ENCODE measurements around the gene ARMS2.

The ARMS2 gene

DNA sequence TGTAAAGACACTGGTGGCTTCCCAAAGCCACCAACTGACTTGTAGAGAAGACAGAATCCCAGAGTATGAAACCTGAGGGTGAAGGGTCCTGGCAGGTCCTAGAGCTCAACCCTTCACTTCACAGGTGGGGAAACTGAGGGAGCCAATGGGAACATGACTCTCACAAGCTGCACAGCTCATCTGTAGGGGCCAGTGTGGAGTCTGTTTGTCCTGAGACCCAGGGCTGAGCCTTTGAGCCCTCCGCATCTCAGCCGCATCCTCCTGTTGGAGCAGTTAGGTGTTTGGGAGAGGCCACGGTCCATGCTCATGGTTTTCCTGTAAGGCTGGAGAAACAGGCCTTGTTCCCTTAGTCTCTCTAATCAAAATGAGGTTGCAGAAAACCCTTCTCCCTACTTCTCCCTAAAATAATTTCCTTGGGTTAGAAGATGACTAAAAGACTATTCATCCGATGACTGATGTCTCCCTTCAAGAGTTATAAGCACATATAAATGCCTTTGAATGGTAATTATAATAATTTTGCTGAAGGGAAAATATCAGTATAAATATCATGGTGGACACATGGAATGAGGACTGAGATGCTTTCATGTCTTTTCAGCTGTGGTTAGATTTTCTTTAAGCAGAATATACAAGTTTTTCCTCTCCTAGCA lies 17.2 kb downstream of the ARMS2 start:
- no peak for DNase-seq (ENCODE audit: low spot score)

DNA sequence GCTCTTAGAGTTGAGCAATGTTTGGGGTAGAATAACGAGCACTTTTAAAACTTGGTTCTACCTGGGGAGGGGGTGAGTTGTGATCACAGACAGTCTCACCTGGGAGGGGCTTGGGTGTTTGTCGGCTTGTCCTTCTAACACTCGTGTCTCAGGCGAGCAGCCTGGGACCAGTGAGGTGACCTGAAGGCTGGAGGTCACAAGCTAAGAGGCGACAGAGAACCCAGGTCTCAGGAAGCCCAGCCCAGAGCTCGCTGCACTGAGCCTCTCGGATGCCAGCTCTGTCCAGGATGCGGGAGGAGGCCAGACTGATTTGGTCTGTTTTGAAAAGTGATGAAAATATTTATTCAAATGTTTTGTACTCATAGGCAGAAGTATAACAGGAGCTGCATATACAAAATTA lies 18.7 kb downstream of the ARMS2 start:
- no peak for DNase-seq (ENCODE audit: low spot score)

DNA sequence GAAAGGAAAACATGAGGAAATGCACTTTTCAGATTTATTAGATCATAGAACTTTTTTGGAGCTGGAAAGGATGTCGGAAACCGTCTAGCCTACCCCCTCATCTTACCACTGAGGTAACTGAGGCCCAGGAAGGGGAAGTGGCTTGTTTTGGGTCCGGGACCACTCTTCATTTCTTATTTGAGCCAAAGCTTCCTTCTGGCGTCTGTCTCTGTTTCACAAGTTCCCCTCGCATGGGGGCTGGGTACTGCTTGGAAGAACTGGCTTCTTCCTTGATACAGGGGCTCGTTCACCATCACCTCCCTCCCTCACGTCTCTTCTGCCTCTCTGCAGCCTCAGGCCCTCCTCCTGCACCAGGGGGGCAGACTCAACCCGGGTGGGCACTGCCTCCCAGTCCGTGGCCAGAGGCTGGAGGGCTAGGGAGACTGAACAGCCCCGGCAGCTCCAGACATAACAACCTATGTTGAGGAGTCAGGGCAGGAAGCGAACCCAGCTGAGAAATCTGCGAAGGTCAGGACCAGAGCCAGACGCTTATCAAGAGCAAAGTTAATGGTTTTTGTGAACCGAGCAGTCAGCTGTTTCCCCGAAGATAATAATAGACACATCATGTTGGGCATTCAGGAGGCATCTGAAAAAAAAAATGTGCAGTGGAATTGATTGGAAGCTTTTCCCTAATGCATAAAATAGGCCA lies 19.8 kb downstream of the ARMS2 start:
- DNase-seq (ENCODE audit: low spot score): no peak

DNA sequence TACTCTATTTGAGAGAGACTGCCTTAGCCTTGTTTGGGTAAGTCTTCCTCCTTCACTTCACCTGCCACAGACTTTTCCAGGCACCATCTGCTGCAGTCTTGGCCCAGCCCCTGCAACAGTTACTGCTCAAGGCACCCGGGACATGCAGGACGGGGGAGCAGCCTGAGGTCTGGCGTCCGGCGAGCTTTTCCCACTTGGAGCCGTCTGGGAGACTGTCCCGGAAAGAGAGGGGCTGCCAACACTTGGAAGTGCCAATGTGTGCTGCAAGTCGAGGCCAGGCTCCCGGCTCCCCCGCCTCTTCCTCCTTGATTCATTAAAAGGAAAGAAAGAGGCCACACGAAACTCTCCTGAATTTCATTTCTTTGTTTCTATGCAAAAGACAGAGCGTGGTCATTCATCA lies 20.6 kb downstream of the ARMS2 start:
- DNase-seq (ENCODE audit: low spot score): no peak

DNA sequence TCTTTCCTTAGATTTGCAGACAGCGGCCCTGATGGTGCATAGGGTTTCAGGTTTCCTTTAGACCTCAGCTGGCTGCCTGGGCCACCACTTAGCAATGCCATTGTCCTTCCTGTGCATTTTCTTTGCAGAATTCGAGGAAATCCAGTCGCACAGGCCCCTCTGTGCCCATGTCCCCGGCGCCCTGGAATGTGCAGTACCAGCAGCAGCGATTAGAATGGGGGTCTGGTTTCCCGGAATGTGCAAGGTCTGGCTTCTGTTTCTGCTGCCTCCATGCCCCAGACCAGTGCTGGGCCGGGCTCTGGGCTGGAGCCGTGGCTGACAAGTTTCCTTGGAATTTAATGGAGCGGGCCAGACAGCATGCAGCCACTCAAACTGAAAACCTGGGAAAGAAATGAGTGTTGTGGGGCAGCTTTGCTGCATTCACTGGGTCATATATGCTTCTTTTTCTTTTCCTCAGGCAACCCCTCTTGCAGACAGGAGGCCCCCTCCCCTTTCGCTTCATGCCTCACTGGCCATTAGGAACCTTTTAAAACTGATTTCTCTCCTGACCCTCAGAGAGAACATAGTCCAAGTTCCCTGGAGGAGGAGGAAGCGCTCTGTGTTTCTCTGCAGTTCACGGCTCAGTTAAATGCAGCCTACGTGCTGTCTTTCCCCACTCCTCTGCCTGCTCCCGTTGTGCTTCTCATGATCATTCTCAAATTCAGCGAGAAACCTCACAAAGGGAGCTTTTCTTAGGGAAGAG lies 21.3 kb downstream of the ARMS2 start:
- DNase-seq (ENCODE audit: low spot score): no peak

DNA sequence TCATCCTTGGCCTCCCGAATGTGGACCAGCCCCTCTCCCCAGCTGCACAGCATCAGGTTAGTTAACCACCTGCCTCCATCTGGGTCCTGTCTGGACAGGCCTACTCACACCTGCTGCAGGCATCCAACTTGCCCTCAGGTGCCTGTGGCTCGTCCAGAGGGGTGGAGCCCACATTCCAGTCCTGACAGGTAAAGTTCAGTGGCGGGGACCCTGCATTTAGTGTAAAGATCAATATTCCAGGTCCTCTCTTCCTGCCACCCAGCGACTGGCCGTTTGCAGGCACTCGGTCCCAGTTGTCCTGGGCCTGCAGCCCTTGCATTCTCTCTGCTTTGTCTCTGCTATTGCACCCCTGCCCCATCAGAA lies 21.9 kb downstream of the ARMS2 start:
- no peak for DNase-seq (ENCODE audit: low spot score)

DNA sequence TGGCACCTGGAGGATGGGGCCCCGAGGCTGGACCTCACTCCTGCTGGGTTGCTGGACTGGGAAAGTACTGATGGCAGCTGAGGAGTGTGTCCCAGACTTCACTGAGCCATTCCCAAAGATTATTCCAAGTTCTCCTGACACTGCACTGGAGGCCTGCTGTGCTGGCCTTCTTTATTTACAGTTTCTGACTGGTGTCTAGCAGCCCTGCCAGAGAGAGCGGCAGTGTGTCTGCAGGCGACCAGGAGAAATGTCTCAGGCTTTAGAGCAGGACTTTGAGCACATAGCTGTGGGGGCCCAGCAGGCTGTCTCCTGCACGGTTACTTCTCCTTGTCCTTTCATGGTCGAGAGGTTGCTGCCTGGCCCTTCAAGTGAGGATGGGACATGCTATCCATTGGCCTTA lies 23.0 kb downstream of the ARMS2 start:
- DNase-seq (ENCODE audit: low spot score): no peak

DNA sequence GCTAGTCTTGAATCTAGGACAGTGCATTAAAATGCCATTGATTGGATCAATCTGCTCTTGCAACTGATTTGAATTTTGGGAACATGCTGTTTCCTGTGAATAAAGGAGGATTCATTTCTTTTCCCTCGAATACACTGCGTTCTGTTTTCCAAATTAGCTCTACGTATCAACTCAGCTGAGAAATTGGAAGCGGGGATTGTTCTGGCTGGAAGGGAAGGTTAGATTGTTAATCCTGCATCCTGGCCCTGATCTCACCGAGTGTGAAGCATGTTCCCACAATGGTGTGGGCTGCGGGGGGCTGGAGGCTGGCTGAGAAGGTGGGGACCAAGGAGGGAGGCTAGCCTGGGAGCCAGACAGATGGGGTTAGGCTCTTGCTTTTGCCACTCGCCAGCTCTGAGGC lies 24.5 kb downstream of the ARMS2 start:
- DNase-seq (ENCODE audit: low spot score): no peak

DNA sequence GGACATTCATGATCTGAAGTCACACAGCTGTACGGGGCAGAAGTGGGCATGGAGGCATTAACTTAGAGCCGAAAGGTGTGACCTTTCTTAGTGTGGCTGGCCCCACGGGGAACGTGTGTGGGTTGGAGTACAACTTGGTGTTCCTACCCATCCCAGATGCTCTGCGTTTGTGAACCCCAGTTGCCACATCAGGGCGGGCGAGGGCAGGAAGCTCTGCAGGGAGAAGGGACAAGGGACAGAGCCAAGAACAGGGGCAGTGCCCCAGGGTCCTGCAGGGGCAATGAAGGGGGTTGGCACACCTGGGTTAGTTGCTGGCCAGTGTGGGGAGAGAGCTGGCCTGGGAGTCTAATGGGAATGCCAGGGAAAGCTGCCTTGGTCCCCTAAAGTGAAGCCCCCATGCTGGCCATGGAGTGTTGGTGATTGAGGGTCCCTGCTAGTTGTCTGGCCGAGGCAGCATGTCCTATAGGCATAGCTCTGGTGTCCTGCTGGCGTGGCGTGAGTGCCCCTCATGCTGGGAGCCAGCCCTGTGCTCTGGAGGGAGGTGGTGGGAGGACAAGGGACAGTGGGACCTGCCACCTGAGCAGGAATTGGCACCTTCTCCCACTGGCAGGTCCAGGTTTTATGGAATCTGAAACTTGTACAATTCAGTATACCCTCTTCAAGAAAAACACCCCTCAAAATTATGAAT lies 25.8 kb downstream of the ARMS2 start:
- DNase-seq (ENCODE audit: low spot score): no peak

DNA sequence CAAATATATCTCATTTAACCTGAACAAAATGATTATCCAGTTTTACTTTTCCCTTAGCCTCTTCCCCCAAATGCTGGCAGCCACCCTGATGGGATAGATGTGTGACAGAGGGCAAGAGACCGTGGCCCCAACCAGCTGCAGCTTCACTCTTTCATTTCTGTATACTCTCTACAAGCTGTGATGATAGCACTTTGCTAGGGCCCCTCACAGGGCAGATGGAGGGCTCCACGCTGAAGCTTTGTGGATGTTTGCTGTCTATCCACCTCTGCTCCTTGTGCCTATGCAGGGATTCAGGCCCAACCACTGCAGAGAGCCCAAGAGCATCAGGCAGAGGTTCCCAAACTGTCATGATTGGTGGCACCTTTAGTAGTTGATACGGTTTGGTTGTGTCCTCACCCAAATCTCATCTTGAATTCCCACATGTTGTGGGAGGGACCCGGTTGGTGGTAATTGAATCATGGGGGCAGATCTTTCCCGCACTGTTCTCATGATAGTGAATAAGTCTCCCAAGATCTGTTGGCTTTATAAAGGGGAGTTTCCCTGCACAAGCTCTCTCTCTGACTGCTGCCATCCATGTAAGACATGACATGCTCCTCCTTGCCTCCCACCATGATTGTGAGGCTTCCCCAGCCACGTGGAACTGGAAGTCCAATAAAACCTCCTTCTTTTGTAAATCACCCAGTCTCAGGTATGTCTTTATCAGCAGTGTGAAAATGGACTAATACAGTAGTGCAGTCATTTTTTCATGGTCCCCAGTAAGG lies 27.0 kb downstream of the ARMS2 start:
- no peak for DNase-seq (ENCODE audit: low spot score)

DNA sequence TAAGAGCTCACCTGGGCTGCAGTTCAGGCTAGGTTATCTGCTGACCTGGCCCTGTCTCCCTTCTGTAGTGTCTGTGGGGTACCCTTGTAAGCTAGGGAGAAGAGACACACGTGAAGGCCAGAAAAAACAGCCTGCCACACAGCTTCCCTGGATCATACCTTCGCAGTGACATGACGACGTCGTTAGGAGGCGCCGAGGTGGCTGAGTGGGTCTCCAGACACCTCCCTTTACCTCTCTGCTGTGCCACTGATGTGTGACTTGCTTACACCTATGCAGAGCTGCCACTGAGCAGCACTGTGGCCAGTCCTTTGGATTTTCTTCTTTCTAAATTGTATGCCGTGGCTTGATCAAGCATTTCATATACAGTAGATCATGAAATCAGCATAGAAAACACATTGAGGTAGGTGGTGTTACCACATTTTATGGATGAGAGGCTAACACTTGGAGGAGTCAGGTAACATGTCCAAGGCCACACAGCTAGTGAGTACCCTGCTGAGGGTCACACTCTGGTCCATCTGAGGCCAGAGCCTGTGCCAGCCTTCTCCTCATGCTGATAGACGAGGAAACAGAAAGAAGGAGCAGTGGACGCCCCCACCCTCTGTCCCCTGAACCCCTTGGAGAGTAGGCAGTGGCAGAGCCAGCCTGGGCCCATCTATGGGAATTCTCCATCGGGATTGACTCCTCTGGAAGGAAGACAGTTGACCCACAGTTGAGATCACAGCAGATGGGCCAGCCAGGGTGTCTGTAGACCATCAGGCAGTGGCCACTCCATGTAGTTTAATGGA lies 30.0 kb downstream of the ARMS2 start:
- no peak for DNase-seq (ENCODE audit: low spot score)

DNA sequence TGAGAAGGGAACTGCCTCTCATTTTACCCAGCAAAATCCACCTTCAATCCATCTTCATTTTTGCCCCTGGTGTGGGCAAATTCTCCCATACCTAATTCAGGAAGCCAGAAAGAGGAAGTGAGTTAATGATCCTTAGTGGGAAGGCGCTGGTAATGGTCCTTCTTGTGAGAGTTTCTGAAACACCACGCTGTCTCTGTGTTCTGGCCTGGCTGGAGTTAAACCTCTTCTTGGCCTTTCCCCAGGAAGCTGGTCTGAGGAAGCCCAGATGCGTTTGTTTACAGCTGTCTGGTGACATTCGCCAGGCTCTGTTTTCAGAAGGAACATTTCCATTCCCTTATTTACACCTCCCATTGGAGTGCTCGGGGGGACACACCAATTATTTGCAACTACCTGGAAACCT lies 31.2 kb downstream of the ARMS2 start:
- DNase-seq (ENCODE audit: low spot score): no peak

DNA sequence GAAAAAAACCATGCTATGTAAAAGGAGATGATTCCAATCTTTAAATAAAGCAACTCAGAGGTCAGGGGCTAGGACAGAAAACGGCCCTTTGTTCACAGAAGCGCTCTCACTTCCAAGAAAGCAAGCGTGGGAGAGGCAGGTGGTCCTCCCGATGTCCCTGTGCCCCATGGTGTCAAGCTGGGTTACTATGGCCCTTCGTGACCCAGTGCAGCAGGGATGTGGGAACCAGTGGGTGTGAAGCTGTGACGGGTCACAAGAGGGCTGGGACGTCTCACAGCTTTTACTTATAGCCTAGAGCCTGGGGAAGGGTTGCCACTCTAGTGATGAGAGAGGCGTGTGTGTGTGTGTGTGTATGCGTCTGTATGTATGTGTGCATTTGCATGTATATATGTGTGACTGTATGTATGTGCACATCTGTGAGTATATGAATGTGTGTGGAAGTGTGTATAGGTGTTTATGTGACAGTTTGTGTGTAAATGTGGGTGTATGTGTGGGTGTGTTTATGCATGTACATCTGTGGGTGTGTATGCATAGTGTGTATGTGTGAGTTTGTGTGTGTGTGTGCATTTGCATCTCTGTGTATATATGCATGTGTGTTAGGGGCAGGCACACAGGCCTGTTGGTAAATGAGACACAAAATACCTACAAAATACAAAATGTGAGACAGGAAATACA lies 32.1 kb downstream of the ARMS2 start:
- no peak for DNase-seq (ENCODE audit: low spot score)

DNA sequence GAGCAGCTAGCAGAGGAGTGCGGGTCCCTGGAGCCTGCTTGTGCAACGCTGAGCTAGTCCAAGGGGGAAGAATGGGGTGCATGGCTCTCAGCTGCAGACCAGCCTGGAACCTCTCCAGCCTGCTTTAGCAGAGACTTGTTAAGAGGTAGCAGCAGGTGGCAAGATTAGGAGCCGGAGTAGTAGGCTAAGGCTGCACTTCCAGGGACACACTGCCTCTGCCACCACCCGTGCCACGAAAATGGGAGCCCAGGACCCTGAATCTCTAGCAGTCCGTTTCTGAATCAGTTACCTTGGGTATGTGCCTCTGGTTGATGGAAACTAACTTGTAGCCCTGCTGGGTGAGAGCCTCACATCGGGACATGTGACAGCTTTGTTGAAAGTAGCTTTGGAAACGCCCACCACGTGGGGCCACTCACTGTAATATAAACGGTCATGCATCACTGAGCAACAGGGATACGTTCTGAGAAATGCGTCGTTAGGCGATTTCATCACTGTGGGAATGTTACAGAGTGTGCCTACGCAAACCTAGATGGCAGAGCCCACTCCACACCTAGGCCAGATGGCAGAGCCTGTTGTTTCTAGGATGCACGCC lies 32.8 kb downstream of the ARMS2 start:
- no peak for DNase-seq (ENCODE audit: low spot score)

DNA sequence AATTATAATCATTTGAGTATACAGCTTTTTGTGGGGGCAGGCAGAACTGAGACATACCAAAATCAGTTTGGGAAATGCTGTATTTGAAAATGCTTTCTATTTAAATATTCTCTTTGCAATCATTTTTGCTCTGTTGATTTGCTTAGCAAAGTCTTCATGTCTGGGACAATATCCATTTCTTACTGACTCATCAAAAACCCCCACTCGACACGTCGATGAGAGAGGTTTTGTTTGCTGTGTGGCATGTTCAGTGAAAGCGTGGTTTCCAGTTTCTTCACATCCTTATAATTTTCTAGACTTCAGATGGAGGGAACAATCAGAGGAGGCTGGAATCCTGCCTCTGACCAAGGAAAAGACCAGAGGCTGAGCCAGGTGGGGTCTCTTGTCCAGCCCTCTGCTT lies 35.8 kb downstream of the ARMS2 start:
- no peak for DNase-seq (ENCODE audit: low spot score)

DNA sequence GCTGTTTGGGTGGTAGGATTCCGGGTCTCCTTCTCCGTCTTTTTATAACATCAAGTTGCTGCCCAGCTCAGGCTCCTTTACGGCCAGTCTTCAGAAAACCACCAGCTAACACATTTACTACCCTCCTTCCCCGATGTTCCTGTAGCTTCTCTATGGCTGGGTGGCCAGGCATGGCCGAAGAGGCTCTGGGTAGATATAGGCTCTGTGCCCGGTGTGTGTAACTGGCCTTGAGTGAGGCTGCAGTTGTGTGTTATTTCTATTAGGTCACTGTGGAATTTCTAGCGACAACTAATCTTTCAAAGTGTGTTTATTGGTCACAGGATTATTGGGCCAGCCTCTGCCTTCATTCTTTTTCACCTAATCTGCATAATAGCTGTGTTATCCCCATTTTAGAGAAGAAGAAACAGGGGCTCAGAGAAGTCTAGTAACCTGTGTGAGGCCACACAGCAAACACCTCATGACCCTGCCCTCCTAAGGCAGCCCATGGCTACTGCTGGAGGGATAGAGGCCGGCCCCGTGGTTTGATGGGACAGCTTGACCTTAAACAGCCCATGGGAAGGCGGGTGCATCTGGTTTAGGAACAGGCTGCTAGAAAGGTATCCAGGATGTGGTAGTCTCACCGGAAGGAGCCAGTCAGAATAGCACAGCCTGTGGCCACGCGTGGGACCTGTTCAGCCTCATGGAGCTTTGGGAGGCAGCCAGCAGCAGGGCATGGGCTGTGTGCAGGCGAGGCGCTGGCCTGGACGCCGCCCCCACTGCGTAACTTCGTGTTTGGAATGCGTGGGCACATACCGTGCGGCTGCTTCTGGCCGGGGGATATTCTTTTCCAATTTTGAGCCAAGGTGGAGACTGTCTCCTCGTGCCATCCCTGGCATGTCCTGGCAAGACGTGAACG lies 36.6 kb downstream of the ARMS2 start:
- peak; percentile 10 for DNase-seq (ENCODE audit: low spot score)

DNA sequence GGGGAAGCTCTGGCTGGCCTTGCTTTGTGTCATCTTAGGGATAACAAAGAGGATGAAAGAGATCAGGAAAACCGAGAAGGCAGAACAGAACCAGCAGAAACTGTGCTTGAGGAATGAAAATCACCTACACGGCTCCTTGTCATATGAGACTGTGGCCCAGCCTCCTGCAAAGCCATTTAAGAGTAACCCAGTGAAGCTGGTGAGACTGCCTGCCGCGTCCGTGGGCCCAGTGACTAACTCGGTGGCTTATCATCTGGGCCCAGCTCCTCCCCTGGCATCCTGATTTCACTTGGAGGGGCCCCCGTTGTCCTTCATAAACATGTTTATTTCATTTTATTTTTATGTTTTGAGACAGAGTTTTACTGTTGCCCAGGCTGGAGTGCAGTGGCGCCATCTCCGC lies 37.6 kb downstream of the ARMS2 start:
- DNase-seq (ENCODE audit: low spot score): no peak

DNA sequence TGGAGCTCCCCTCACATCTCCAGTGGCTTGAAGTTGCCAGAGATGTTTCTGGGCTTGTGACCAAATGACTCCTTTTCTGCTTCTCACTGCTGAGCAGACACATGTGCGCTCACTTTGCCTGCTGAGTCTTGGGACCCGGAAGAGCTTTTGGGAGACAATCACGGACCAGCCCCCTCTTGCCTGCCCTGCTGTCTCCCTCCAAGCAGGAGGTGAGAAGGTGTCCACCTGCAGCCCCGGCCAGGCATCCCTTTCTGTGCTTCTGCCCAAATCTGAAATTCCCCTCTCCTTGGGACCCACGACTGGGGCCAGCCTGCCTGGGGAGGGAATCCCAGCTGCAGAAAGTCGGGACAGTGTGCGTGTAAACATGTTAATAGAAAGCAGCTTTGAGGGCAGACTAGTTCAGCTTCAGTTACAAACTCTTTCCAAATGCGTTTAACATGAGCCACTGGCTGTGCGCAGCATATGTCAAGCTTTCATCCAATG lies 38.6 kb downstream of the ARMS2 start:
- DNase-seq (ENCODE audit: low spot score): no peak

DNA sequence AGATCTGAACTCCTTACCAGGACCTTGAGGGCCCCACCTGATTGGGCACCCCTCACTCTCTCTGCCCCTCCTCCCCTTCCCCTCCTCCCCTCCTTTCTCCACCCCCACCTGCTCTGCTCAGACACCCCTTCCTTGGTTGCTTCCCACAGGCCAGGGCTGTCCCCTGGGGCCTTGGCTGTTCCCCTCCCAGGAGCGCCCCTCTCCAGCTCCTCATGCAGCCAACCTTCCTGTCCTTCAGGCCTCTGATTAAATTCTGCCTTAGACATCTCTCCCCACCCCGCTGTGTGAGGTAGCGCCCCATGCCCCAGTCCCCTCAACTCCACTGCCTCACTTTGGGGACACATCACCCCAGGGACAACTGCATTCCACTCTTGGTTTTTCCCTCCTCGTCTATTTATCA lies 39.3 kb downstream of the ARMS2 start:
- DNase-seq (ENCODE audit: low spot score): no peak

Measured in CD4-positive, alpha-beta T cell treated with Interleukin-15 for 4 hours (primary cell).